Measurements from ENCODE around the gene TSPAN2.

- TF ChIP-seq EZH2 (IDR thresholded peaks at IDR 0.05; ENCODE audit: borderline replicate concordance, insufficient read depth, low read length, poor library complexity, severe bottlenecking): no peak
- TF ChIP-seq EP300 (conservative IDR thresholded peaks at IDR 0.05; ENCODE audit: poor library complexity, severe bottlenecking): no peak
Observed at GRCh38 chr1:115029526-115029925, 59.8 kb downstream of the TSPAN2 start, which contains the start of gene TSHB.

Data from neural cell (in vitro differentiated cells).